Stimulated activated CD4-positive, alpha-beta T cell treated with anti-CD3 and anti-CD28 coated beads, TNF-alpha, amount 100 ng/mL, for 1 hour (primary cell): Measurements from ENCODE around the gene DNAJC5.
"Not testable (repeated sequence)": the region's sequence is repeated elsewhere in the genome, so short reads cannot be mapped to it uniquely, and the experiment has no call there.

Experiments used
- DNase-seq, 3 donors: peaks; one replicate each; pipeline ENCODE4 v3.0.0-alpha.2; 2020; ENCODE audit warnings: low read depth in 3 of 3, low spot score in 1 of 3

The DNAJC5 gene, protein sequence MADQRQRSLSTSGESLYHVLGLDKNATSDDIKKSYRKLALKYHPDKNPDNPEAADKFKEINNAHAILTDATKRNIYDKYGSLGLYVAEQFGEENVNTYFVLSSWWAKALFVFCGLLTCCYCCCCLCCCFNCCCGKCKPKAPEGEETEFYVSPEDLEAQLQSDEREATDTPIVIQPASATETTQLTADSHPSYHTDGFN

GRCh38 chr20:63894358-63895201, at the start of gene DNAJC5:
Gene DNAJC5 (plus strand): TSS chr20:63895126. CDS start chr20:63928346, 33,220 bp downstream.
- peak; percentile 93 to 96 (median 95) for DNase-seq

- no peak for DNase-seq
Observed at GRCh38 chr20:63846128-63846771, 48.7 kb upstream of the DNAJC5 start.

GRCh38 chr20:63846888-63847236, 48.1 kb upstream of the DNAJC5 start:
- no peak for DNase-seq

GRCh38 chr20:63847237-63848002, 47.5 kb upstream of the DNAJC5 start:
- DNase-seq = no peak

DNA sequence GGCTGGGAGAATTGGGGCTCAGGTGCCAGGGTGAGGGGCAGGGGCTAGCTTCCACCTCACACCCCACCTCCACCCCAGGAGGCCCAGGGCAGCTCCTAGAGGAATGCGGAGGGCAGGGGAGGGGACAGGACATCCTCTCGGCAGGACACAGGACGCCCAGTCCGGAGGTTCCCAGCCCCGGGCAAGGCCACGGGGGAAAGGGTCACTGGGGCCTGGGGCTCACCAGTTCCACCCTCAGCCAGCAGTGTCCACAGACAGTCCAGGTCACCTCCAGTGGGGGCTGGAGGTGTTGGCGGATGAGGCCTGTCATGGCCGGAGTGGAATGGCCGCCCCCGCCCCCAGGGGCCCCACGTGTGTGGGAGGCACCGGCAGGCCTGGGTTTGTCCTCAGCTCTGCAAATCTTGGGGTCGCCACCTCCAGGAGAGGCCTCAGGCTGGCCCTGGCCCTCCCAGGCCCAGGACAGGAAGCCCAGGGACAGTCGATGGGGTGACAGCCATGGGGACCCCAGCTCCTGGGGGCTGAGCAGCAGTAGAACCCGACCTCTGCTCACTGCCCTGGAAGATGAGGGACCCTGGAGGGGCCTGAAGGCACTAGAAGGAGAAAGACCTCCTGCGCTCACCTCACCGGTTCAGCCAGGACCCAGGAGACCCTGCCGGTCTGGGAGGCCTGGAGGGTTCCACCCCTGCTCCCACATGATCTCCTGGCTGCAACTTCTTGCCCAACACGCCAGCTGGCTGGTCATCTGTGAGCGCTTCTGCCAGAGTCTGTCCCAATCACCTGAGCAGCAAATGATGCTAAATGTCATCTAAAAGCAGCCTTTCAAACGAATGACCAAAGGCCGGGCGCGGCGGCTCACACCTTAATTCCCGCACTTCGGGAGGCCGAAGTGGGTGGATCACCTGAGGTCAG, 46.7 kb upstream of the DNAJC5 start:
- no peak for DNase-seq

DNA sequence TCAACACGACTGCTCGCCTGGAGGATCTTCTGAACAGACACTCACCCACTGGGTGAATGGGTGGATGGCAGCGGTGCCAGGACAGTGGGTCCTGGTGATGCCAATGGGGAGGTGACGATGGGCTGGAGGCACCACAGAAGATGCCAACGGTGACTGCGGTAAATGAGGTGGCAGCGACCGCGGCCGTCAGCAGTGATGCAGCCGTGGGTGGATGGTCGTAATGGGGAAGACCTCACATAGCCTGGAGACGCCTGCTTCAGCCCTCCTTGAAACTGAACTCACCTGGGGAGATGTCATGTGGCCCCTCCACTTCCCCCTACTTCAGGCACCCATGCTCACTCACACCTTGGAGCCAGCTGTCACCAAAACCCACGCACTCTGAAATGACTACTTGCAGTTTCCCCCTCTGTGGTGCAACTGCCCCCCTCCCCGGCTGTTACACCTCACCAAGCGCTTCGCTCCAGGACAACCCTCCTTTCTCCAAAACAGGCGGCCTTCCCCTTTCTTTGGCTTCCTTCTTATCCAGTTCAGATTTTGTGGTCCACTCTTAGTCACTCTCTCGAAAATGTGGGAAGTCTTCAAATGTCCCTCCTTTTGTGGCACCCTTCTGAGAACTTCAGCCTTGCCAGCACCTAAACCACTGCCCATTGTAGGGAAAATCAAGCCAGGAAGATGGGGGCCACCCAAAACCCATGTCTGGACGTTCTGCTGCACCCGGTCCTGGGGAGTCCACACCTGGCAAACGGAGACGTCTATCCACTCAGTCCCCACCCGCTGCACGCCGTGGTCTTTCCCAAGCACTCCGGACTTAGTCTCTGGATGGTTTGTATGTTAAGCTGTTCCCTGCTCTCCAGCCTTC, 44.0 kb upstream of the DNAJC5 start:
- no peak for DNase-seq

GRCh38 chr20:63851548-63851943, 43.4 kb upstream of the DNAJC5 start:
- DNase-seq = not testable (repeated sequence)

DNA sequence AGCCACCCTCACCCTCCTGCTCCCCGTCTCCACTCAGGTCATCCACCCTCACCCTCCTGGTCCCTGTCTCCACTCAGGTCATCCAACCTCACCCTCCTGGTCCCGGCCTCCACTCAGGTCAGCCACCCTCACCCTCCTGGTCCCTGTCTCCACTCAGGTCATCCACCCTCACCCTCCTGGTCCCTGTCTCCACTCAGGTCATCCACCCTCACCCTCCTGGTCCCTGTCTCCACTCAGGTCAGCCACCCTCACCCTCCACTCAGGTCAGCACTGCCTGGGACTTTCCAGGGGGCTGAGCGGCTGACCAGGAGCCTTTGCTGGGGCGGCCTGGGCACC, 41.2 kb upstream of the DNAJC5 start:
- not testable (repeated sequence) for DNase-seq

DNA sequence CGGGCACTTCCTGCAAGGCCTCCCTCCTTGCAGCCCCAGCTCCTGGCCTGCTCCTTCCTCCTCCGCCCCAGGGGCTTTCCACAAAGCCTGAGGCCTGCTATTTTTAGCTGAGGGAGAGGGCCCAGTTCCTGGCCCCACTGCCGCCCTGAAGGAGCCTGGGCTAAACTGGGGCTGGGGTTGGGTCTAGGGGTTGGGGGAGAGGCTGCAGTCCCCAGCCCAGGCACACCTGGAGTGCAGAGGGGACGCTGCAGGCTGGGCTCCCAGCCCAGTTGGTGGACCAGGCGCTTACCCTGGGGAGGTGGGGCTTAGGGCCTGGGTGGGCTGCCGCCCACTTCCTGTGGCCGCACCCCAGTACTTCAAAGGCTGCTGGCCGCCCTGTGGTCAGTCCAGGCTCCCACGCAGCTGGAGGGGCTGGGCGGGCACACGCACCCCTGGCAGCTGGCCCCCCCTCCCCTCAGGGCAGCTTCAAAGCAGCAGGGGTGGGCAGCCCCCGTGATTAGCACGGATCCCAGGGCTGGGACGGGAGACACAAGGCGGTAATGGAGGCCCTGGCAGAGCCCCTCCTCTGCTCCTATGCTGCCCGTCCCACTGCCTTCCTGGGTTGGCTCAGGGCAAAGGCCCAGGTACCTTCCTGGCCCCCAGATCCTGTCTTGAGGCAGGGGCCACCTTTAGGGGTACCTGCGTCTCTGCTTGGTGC, 40.7 kb upstream of the DNAJC5 start:
- no peak for DNase-seq

GRCh38 chr20:63854766-63855362, 40.1 kb upstream of the DNAJC5 start:
- DNase-seq = no peak

DNA sequence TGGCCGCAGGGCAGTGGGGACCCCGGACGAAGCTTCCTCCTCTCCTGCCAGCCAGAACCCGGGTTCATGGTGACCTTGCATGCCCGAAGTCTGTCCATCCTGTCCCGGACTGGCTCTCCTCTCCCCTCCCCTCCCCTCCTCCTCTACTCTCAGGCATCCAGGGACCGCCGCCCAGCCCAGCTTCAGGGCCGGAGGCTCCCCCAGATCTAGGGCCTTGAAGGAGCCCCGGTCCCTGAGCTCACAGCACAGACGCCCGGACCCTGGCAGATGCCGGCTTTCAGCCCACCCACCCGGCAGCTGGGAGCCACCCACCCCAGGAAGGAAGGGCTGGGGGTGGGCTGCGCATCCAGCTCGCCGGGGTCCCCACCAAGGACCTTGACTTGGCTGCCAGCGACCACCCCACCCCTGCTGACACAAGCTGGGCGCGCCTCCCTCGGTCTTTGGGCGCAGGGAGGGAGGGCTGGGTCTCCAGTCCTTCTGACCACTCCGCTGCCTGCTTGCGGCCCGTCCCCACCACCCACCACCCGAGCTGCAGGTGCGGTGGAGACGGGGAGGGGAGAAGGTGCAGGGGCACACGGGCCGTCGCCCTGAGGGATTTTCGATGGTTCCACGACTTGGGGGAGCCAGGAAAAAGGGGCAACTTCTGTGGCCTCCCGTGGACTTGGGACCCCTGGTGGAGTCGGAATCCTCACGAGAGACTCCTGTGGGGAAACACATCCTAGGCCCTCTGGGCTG, 39.4 kb upstream of the DNAJC5 start:
- no peak for DNase-seq

- no peak for DNase-seq
Observed at GRCh38 chr20:63856098-63856511, 38.8 kb upstream of the DNAJC5 start.

- no peak for DNase-seq
Observed at GRCh38 chr20:63857764-63858392, 37.0 kb upstream of the DNAJC5 start.

- DNase-seq = no peak
Observed at GRCh38 chr20:63858393-63859165, 36.3 kb upstream of the DNAJC5 start.

DNA sequence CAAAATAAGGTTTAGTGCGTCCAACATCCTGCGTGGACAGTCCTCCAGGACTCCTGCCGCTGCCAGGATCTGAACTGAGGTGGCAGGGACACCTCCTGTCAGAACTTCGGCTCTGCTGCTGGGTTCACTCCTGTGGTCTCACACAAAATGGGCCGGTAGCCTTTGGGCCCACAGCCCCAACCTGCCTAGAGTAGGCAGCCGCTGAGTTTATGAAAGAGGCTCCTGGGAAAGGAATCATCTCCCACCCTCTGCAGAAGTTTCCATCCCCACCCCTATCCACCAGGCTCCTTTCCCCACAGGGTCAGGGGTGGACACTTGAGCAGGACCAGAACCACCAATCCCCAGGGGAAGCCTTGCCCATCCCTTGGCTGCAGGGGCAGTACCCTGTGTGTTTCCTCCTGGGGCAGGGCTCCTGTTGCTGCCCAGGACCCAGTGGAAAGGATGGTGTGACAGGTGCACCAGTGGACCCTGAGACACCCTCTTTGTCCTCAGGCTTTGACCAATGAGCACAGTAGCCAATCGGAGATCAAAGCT, 35.7 kb upstream of the DNAJC5 start:
- no peak for DNase-seq

DNA sequence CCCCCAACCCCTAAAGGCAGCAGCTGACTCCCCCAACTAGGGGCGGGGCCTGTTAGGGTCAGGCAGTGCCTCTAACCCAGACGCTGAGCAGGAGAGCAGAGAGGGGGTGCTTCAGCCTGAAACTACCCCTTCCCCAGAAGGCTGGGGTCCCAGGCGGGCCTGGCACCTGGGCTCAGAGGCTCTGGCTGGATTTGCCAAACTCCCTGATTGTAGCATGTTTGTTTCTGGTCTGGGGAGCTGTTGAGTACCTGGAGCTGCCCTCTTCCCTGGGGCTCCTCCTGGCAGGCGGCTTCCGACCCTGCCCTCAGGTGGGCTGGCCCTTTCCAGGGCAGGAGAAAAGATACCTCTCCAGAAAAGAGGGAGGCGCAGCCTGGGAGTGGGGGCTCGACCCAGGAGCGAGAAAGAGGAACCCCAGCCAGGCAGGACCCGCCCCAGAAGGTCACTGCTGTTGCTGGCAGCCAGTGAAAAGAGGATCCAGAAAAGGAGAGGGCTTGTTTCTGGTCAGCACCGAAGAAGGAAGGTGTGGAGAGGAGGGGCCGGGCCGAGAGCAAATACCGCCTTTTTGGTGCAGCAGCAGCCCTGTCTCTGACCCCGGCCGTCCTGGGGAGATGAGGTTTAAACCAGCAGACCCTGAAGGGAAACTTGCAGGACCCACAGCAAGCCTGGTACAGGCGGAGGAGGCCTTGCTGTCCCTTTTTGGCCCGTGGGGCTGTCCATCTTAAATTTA, 34.4 kb upstream of the DNAJC5 start:
- DNase-seq = no peak
